GM12878 (cell line): ENCODE results near the gene MAPT. TPM values are rescaled to one million over a fixed set of nuclear protein-coding genes. Genes with fewer than 3 reads are reported as not detected.
"Not testable (repeated sequence)": the region's sequence is repeated elsewhere in the genome, so short reads cannot be mapped to it uniquely, and the experiment has no call there.

Experiments
- ATAC-seq: fragments of 200-7000 bp; cut with Tn5 transposase; 3 replicates; pipeline ENCODE4 v1.9.1; 2020; ENCODE audit warnings: mild to moderate bottlenecking, moderate library complexity
- BruUV-seq: library from RNA; stranded (reverse); fragments of 400-500 nt; replicated peaks from 2 replicates; lab custom pipeline; 2021; lab: Mats Ljungman, UMichigan
- CTCF ChIA-PET: fragments of 300-600 bp; sonication (Branson Sonifier 250); formaldehyde crosslinking; extraction: SDS; loops from one replicate; lab custom pipeline; 2021; ENCODE audit warnings: inconsistent platforms; lab: Yijun Ruan, JAX
- POLR2A ChIA-PET: fragments of 350-600 bp; formaldehyde crosslinking; extraction: SDS; loops from one replicate; lab custom pipeline; 2021; ENCODE audit warnings: inconsistent platforms; lab: Charles Lee
- RAD21 ChIA-PET: fragments of 300-600 bp; sonication (Branson Sonifier 250); formaldehyde crosslinking; loops from one replicate; lab custom pipeline; 2023; ENCODE audit warnings: antibody characterized with exemption; ENCODE audit not compliant: unreplicated experiment; lab: Charles Lee
- SMC1A ChIA-PET: fragments of 300-600 bp; sonication (Branson Sonifier 250); formaldehyde crosslinking; loops from one replicate; lab custom pipeline; 2023; ENCODE audit not compliant: unreplicated experiment, uncharacterized antibody; lab: Charles Lee
- DNase-seq: peaks from one replicate; pipeline ENCODE4 v3.0.0-alpha.2; 2011; ENCODE audit warnings: low read depth, low spot score
- FAIRE-seq: peaks from 3 replicates; lab custom pipeline; 2011; peaks lifted over from hg19 to GRCh38; lab: Jason Lieb, UNC
- H2AFZ ChIP-seq: 2 replicates; pipeline ENCODE4 v1.6.0; 2011; ENCODE audit warnings: low read depth, low read length, control low read depth; ENCODE audit not compliant: control insufficient read depth
- H3K27ac ChIP-seq: 2 replicates; pipeline ENCODE4 v1.5.1; 2011; ENCODE audit warnings: control low read depth; ENCODE audit not compliant: control insufficient read depth, insufficient read depth
- H3K27me3 ChIP-seq, 2 experiments: replicated peaks in 1 of 2; 2 replicates each; pipeline versions ENCODE4 v1.6.0 to v1.6.1; 2011; ENCODE audit warnings: low read length in 1 of 2; ENCODE audit not compliant: control insufficient read depth in 2 of 2, insufficient read depth in 2 of 2
- H3K36me3 ChIP-seq, 2 experiments: 2 replicates each; pipeline ENCODE4 v1.5.1; 2011; ENCODE audit warnings: low read length in 1 of 2; ENCODE audit not compliant: control insufficient read depth in 2 of 2, insufficient read depth in 2 of 2
- H3K4me1 ChIP-seq: 2 replicates; pipeline ENCODE4 v1.6.1; 2011; ENCODE audit warnings: mild to moderate bottlenecking, low read length, moderate library complexity, mixed read lengths; ENCODE audit not compliant: control insufficient read depth, insufficient read depth
- H3K4me2 ChIP-seq: 2 replicates; pipeline ENCODE4 v1.6.0; 2011; ENCODE audit warnings: control low read depth; ENCODE audit not compliant: control insufficient read depth, insufficient read depth
- H3K4me3 ChIP-seq: fragments of 200-600 bp; sonication (generic); 2 replicates; pipeline ENCODE4 v1.5.1; 2016
- H3K79me2 ChIP-seq: 2 replicates; pipeline ENCODE4 v1.6.0; 2011; ENCODE audit warnings: low read length; ENCODE audit not compliant: control insufficient read depth, insufficient read depth
- H3K9ac ChIP-seq: 2 replicates; pipeline ENCODE4 v1.8.0; 2011; ENCODE audit warnings: low read length, control low read depth, mixed read lengths; ENCODE audit not compliant: control insufficient read depth, insufficient read depth
- H3K9me3 ChIP-seq: replicated peaks from 3 replicates; pipeline ENCODE4 v1.5.1; 2011; ENCODE audit warnings: mild to moderate bottlenecking, low read length; ENCODE audit not compliant: control insufficient read depth, insufficient read depth
- H4K20me1 ChIP-seq: 2 replicates; pipeline ENCODE4 v1.6.0; 2011; ENCODE audit not compliant: control insufficient read depth, insufficient read depth
- BHLHE40 ChIP-seq, 2 experiments: fragments of 450-650 bp in 1 of 2; IDR thresholded peaks; 2 replicates each; pipeline ENCODE4 v1.6.1; 2011 to 2017; ENCODE audit warnings: low read depth in 2 of 2, borderline replicate concordance in 1 of 2, improper control_type of control experiment in 1 of 2, low read length in 1 of 2, mild to moderate bottlenecking in 1 of 2
- HDAC6 ChIP-seq: fragments of 200-600 bp; sonication (generic); IDR thresholded peaks from one replicate; pipeline ENCODE4 v1.8.0; 2017; ENCODE audit warnings: antibody characterized with exemption; ENCODE audit not compliant: unreplicated experiment
- NFYA ChIP-seq: IDR thresholded peaks from 2 replicates; pipeline ENCODE4 v1.6.1; 2011; ENCODE audit warnings: low read depth, mild to moderate bottlenecking, low read length, improper control_type of control experiment, borderline replicate concordance
- RB1 ChIP-seq: fragments of 450-650 bp; formaldehyde crosslinking; IDR thresholded peaks from 2 replicates; pipeline ENCODE4 v1.6.1; 2017; ENCODE audit warnings: mild to moderate bottlenecking, borderline replicate concordance
- SP1 ChIP-seq: IDR thresholded peaks from one replicate; pipeline ENCODE4 v1.6.1; 2011; ENCODE audit warnings: low read depth, low read length
- ZSCAN29 ChIP-seq: fragments of 450-650 bp; IDR thresholded peaks from 2 replicates; pipeline ENCODE4 v1.6.1; 2017; ENCODE audit warnings: mild to moderate bottlenecking, moderate library complexity
- WGBS: methylation state at CpG from one replicate; pipeline ENCODE4 v1.1.6; 2016; ENCODE audit warnings: low lambda C conversion rate; ENCODE audit not compliant: insufficient replicate concordance, insufficient coverage; ENCODE audit errors: missing lambda C conversion rate; 5-methylcytosine and 5-hydroxymethylcytosine counted together
- in situ Hi-C: fragments of 300-500 bp; cut with MboI; formaldehyde crosslinking; loops from 9 replicates; pipeline ENCODE4 v1.14.3; 2018; ENCODE audit warnings: mixed read lengths
- intact Hi-C: fragments of 100-400 bp; cut with micrococcal nuclease; formaldehyde crosslinking; loops from one replicate; pipeline ENCODE4 v1.14.2; 2022; ENCODE audit not compliant: unreplicated experiment
- polyA plus RNA-seq, 11 experiments: library from polyadenylated mRNA; depleted of rRNA in 4 of 11; unstranded in 6 of 11; stranded (reverse) in 5 of 11; fragments of >200 nt; fragmentation: Nextera tagmentation in 4 of 11; fragmentation: Illumina TruSeq in 1 of 11; extraction: Ambion mirVana in 4 of 11; extraction: Trizol in 1 of 11; gene quantifications; 1 replicate in 1 of 11; 2 replicates in 10 of 11; pipeline versions ENCODE4 v1.2.1 to v1.2.3, GENCODE V29; 2011 to 2016; ENCODE audit warnings: inconsistent platforms in 2 of 11, missing spikeins in 2 of 11, low read depth in 1 of 11
- total RNA-seq, 4 experiments: library from RNA; depleted of rRNA in 3 of 4; stranded (reverse); fragments of >200 nt in 3 of 4; fragmentation: Illumina TruSeq in 1 of 4; extraction: Trizol in 1 of 4; gene quantifications; 2 replicates each; pipeline versions ENCODE4 v1.2.1 to v1.2.3, GENCODE V29; 2013 to 2021
- TF ChIP-seq, protein P1 (sequence below), 3 experiments: IDR thresholded peaks in 2 of 3; conservative IDR thresholded peaks in 1 of 3; 2 replicates each; pipeline ENCODE4 v1.5.1; 2011; ENCODE audit warnings: low read depth in 3 of 3, low read length in 3 of 3, mild to moderate bottlenecking in 3 of 3, control low read depth in 2 of 3, moderate library complexity in 2 of 3, inconsistent platforms in 1 of 3, mixed read lengths in 1 of 3; ENCODE audit not compliant: control insufficient read depth in 2 of 3, insufficient read depth in 1 of 3; ENCODE audit errors: extremely low read depth in 1 of 3

MAPT gene
- total and polyA plus RNA-seq, 10 of the 15 experiments (the other 5 are each of a cell fraction or from before 2014, with no cell fraction given): under 0.01 to 0.05 (median 0.03) TPM; not detected in 7

DNA sequence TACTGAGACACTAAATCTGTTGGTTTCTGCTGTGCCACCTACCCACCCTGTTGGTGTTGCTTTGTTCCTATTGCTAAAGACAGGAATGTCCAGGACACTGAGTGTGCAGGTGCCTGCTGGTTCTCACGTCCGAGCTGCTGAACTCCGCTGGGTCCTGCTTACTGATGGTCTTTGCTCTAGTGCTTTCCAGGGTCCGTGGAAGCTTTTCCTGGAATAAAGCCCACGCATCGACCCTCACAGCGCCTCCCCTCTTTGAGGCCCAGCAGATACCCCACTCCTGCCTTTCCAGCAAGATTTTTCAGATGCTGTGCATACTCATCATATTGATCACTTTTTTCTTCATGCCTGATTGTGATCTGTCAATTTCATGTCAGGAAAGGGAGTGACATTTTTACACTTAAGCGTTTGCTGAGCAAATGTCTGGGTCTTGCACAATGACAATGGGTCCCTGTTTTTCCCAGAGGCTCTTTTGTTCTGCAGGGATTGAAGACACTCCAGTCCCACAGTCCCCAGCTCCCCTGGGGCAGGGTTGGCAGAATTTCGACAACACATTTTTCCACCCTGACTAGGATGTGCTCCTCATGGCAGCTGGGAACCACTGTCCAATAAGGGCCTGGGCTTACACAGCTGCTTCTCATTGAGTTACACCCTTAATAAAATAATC lies 119.3 kb downstream of the MAPT start:
- H3K9me3 ChIP-seq: no peaks in the 10 kb centered on the region
- intact Hi-C loops: no loop called here
- no TSS peak for BruUV-seq
- WGBS: 50% methylated on average over 9 of the region's 9 CpGs
- ChIA-PET SMC1A (no interaction called here), POLR2A (no interaction called here), RAD21 (no interaction called here), CTCF (no interaction called here)
- no peak overlapping the region for H3K27ac ChIP-seq
- H3K36me3 ChIP-seq: no peaks in the 10 kb centered on the region
- no peaks in the 10 kb centered on the region for H4K20me1 ChIP-seq
- no peak overlapping the region for H2AFZ ChIP-seq
- no peaks in the 10 kb centered on the region for H3K79me2 ChIP-seq
- ATAC-seq (no peak), FAIRE-seq (no peak), DNase-seq (no peak)
- H3K27me3 ChIP-seq: no peaks in the 10 kb centered on the region
- no peak overlapping the region for H3K4me3 ChIP-seq
- H3K9ac ChIP-seq: no peak overlapping the region
- no peak overlapping the region for H3K4me2 ChIP-seq
- TF ChIP-seq, protein P1, sequence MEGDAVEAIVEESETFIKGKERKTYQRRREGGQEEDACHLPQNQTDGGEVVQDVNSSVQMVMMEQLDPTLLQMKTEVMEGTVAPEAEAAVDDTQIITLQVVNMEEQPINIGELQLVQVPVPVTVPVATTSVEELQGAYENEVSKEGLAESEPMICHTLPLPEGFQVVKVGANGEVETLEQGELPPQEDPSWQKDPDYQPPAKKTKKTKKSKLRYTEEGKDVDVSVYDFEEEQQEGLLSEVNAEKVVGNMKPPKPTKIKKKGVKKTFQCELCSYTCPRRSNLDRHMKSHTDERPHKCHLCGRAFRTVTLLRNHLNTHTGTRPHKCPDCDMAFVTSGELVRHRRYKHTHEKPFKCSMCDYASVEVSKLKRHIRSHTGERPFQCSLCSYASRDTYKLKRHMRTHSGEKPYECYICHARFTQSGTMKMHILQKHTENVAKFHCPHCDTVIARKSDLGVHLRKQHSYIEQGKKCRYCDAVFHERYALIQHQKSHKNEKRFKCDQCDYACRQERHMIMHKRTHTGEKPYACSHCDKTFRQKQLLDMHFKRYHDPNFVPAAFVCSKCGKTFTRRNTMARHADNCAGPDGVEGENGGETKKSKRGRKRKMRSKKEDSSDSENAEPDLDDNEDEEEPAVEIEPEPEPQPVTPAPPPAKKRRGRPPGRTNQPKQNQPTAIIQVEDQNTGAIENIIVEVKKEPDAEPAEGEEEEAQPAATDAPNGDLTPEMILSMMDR (IDR thresholded peaks at IDR 0.05 in 2 of 3, conservative IDR thresholded peaks at IDR 0.05 in 1 of 3; ENCODE audit: control insufficient read depth in 2 of 3, extremely low read depth in 1 of 3, insufficient read depth in 1 of 3, low read depth in 3 of 3, low read length in 3 of 3): no peak
- TF ChIP-seq BHLHE40 (IDR thresholded peaks at IDR 0.05; ENCODE audit: borderline replicate concordance in 1 of 2, low read depth in 2 of 2, low read length in 1 of 2) (no peak), RB1 (no peak), SP1 (no peak), NFYA (no peak), HDAC6 (no peak), ZSCAN29 (no peak)
- H3K4me1 ChIP-seq: no peaks in the 10 kb centered on the region
- in situ Hi-C loops: no loop called here

DNA sequence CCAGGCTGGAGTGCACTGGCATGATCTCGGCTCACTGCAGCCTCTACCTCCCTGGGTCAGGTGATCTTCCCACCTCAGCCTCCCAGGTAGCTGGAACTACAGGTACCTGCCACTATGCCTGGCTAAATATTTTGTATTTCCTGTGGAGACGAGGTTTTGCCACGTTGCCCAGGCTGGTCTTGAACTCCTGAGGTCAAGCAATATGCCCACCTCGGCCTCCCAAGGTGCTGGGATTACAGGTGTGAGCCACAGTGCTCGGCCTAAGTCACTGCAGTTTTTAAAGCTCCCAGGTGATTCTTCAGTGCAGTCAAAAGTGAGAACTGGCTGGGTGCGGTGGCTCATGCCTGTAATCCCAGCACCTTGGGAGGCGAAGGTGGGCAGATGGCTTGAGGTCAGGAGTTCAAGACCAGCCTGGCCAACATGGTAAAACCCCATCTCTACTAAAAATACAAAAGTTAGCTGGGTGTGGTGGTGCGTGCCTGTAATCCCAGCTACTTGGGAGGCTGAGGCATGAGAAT lies 125.1 kb downstream of the MAPT start:
- H3K4me3 ChIP-seq, intact Hi-C loops, H3K36me3 ChIP-seq, H3K27me3 ChIP-seq, H3K79me2 ChIP-seq, H3K27ac ChIP-seq, ATAC-seq, in situ Hi-C loops, H3K4me2 ChIP-seq, H3K9ac ChIP-seq, H3K4me1 ChIP-seq, H2AFZ ChIP-seq, H3K9me3 ChIP-seq, DNase-seq, H4K20me1 ChIP-seq, FAIRE-seq, BruUV-seq: not testable (repeated sequence)
- SMC1A ChIA-PET: interaction anchor here (0.6 to 2.4 kb wide), 6 partner anchors 9 to 193 kb away, joined by 3 to 9 read pairs (median 4); no protein-coding TSS in a partner anchor
- POLR2A ChIA-PET: interaction anchor here (0.6 to 1.3 kb wide), 2 partner anchors 115 to 126 kb away, joined by 3 to 7 read pairs; no protein-coding TSS in a partner anchor
- RAD21 ChIA-PET: interaction anchor here (1.2 to 1.3 kb wide), 2 partner anchors 25 to 174 kb away, joined by 3 read pairs; partner anchors contain the start of gene KANSL1
- CTCF ChIA-PET: interaction anchor here (1.3 to 1.7 kb wide), 2 partner anchors 180 to 182 kb away, joined by 3 to 4 read pairs; no protein-coding TSS in a partner anchor
- 71% methylated on average over 8 of the region's 8 CpGs for WGBS
